Neural crest cell (in vitro differentiated cells): ENCODE results near the gene CATSPERB. TPM values are rescaled to one million over a fixed set of nuclear protein-coding genes. Genes with fewer than 3 reads are reported as not detected.
"Not testable (repeated sequence)": the region's sequence is repeated elsewhere in the genome, so short reads cannot be mapped to it uniquely, and the experiment has no call there.

Experiments used
- DNase-seq: peaks from one replicate; pipeline ENCODE4 v3.0.0; 2021; ENCODE audit warnings: low read depth, mixed read lengths, low spot score
- H3K27ac Mint-ChIP-seq: one replicate; pipeline ENCODE4 v1.8.0; 2021; ENCODE audit warnings: mild to moderate bottlenecking, mixed read lengths; ENCODE audit not compliant: unreplicated experiment
- H3K27me3 Mint-ChIP-seq: 2 replicates; pipeline ENCODE4 v1.8.0; 2021; ENCODE audit warnings: low read depth, mild to moderate bottlenecking, mixed read lengths
- H3K36me3 Mint-ChIP-seq: 2 replicates; pipeline ENCODE4 v1.8.0; 2021; ENCODE audit warnings: low read depth, mild to moderate bottlenecking, mixed read lengths
- H3K4me1 Mint-ChIP-seq: 2 replicates; pipeline ENCODE4 v1.8.0; 2021; ENCODE audit warnings: mixed read lengths
- H3K4me3 Mint-ChIP-seq: one replicate; pipeline ENCODE4 v1.8.0; 2021; ENCODE audit warnings: mild to moderate bottlenecking, mixed read lengths
- H3K9me3 Mint-ChIP-seq: 2 replicates; pipeline ENCODE4 v1.8.0; 2021; ENCODE audit warnings: mixed read lengths
- total RNA-seq: library from RNA; stranded (reverse); gene quantifications from 2 replicates; pipeline ENCODE4 v1.2.1, GENCODE V29; 2021
- TF ChIP-seq, protein P1 (sequence below): fragments of 200-600 bp; sonication (generic); conservative IDR thresholded peaks from 2 replicates; pipeline ENCODE4 v1.5.0; 2021; ENCODE audit warnings: antibody characterized with exemption, mild to moderate bottlenecking

CATSPERB gene
- total RNA-seq, 1 donor from 2014 or later = not detected

DNA sequence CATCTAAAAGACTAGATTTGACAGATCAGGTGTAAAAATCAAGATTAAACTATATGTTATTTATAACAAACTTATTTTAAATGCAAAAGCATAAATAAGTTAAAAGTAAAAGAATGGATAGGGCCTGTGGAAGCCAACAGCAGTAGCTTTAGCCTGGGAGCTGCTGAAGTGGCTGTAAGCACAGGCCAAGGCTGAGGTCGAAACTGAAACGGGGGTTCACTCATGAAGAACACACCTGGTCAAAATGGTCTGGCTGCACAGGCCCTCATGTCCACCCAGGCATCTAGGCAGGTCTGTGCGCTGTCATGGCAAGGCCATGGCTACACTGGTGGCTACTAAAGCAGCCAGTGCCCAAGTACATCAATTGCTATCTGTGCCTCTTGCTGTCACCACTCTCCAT, 23.1 kb downstream of the CATSPERB start:
- TF ChIP-seq, protein P1, sequence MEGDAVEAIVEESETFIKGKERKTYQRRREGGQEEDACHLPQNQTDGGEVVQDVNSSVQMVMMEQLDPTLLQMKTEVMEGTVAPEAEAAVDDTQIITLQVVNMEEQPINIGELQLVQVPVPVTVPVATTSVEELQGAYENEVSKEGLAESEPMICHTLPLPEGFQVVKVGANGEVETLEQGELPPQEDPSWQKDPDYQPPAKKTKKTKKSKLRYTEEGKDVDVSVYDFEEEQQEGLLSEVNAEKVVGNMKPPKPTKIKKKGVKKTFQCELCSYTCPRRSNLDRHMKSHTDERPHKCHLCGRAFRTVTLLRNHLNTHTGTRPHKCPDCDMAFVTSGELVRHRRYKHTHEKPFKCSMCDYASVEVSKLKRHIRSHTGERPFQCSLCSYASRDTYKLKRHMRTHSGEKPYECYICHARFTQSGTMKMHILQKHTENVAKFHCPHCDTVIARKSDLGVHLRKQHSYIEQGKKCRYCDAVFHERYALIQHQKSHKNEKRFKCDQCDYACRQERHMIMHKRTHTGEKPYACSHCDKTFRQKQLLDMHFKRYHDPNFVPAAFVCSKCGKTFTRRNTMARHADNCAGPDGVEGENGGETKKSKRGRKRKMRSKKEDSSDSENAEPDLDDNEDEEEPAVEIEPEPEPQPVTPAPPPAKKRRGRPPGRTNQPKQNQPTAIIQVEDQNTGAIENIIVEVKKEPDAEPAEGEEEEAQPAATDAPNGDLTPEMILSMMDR = no peak
- DNase-seq = no peak
- H3K36me3 Mint-ChIP-seq = no peaks in the 10 kb centered on the region
- H3K4me1 Mint-ChIP-seq = no peaks in the 10 kb centered on the region
- H3K4me3 Mint-ChIP-seq = no peak overlapping the region
- H3K9me3 Mint-ChIP-seq = peaks cover 10% of the 10 kb centered on the region
- no peak overlapping the region for H3K27ac Mint-ChIP-seq
- no peaks in the 10 kb centered on the region for H3K27me3 Mint-ChIP-seq

DNA sequence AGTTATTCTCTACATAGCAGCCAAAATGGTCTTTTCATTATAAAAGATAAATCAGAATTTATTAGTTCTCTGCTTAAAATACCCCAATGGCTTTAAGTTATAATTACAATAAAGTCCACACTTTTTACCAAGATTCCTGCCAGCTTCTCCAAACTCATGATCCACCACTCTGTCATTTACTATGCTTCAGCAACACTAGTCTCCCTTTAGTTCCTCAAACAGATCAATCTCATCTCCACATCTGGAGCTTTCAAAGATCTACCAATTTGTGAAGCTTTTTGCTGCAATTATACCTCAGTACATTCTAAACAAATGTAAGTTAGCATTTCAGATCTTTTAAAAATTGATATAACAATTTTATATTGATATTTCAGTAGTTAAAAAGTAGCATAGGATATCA, 24.9 kb downstream of the CATSPERB start:
- TF ChIP-seq, protein P1 = no peak
- H3K27me3 Mint-ChIP-seq = no peaks in the 10 kb centered on the region
- no peak overlapping the region for H3K27ac Mint-ChIP-seq
- no peaks in the 10 kb centered on the region for H3K36me3 Mint-ChIP-seq
- H3K9me3 Mint-ChIP-seq = peaks cover 6% of the 10 kb centered on the region
- H3K4me1 Mint-ChIP-seq = no peaks in the 10 kb centered on the region
- no peak for DNase-seq
- H3K4me3 Mint-ChIP-seq = no peak overlapping the region

DNA sequence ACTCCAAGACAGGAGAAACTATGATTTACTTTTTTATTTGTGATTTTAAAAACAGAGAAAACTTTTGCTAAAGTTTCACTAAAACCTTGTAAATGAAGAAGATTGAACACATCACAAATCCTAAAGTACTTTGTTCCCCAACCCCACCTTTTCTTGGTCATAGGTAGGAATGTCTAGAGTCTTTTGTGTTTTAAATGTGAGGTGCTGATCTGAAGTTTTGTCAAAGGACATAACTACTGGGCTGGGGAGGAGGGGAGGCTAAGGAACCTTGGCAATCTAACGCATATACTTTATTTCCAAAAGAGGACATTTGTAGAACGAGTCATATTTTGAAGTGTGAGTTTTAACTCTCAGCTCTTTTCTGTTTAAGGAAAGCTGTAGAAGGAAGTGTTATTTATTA, 37.2 kb downstream of the CATSPERB start:
- no peak overlapping the region for H3K4me3 Mint-ChIP-seq
- peaks cover 6% of the 10 kb centered on the region for H3K36me3 Mint-ChIP-seq
- peaks cover 3% of the 10 kb centered on the region for H3K27me3 Mint-ChIP-seq
- no peak for DNase-seq
- H3K9me3 Mint-ChIP-seq = peaks cover 16% of the 10 kb centered on the region
- no peaks in the 10 kb centered on the region for H3K4me1 Mint-ChIP-seq
- TF ChIP-seq, protein P1 = no peak
- H3K27ac Mint-ChIP-seq = no peak overlapping the region

DNA sequence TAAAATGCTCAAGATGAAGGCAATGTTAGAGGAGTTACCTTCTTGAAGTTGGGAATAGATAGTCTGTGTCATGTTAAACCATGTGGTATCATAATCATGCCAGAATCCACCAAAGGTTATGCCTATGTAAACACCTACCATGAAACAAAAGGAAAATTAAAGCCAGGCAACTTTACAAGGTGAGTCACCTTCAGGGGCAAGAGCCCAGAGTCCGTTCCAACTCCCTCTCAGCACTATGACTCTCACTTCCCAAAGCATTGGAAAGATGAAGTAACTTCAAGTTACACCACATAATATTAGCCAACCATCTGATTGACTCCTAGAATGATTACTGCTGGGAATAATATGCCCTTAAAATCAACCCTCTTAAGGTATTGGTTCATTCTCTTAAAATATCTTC, 38.5 kb downstream of the CATSPERB start:
- Mint-ChIP-seq H3K4me1 (no peaks in the 10 kb centered on the region), H3K4me3 (no peak overlapping the region), H3K36me3 (peaks cover 8% of the 10 kb centered on the region), H3K9me3 (peaks cover 19% of the 10 kb centered on the region), H3K27ac (no peak overlapping the region), H3K27me3 (peaks cover 3% of the 10 kb centered on the region)
- TF ChIP-seq, protein P1 = no peak
- DNase-seq = no peak

DNA sequence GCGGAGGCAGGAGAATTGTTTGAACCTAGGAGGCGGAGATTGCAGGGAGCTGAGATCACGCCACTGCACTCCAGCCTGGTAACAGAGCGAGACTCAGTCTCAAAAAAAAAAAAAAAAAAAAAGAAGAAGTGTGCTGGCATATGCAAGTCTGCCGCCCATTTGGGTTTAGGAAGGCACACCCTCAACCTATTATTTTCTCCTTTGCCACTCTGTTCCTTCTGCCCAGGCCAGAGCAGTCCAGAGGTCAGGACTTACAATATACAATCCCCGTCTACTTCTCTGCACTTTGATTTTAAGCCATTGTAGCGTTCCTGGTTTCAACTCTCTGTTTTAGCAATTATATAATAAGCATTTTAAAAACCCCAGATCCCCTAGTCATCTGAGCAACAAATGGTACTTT, 39.8 kb downstream of the CATSPERB start:
- DNase-seq = no peak
- peaks cover 16% of the 10 kb centered on the region for H3K9me3 Mint-ChIP-seq
- TF ChIP-seq, protein P1 = no peak
- no peaks in the 10 kb centered on the region for H3K4me1 Mint-ChIP-seq
- H3K27ac Mint-ChIP-seq = no peak overlapping the region
- H3K4me3 Mint-ChIP-seq = no peak overlapping the region
- peaks cover 3% of the 10 kb centered on the region for H3K27me3 Mint-ChIP-seq
- peaks cover 8% of the 10 kb centered on the region for H3K36me3 Mint-ChIP-seq

DNA sequence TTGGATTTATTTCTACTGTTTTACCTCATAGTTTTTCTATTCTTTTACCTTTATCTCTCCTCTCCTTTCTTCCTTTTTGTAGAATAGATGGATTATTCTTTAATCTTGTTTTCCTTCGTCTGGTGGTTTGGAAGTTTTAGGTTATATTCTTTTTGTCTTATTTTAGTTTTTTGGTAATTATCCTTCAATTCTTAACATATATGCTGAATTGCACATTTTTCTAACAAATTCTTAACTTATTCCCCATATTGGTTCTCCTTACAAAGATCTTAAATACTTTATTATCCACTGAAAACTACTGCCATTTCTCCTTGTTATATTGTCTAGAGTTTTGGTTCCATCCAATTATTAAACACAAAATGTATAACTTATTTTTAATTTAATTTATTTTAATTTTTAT, 42.3 kb downstream of the CATSPERB start:
- no peak overlapping the region for H3K4me3 Mint-ChIP-seq
- peaks cover 8% of the 10 kb centered on the region for H3K36me3 Mint-ChIP-seq
- no peak overlapping the region for H3K27ac Mint-ChIP-seq
- H3K27me3 Mint-ChIP-seq = peaks cover 3% of the 10 kb centered on the region
- no peak for DNase-seq
- no peaks in the 10 kb centered on the region for H3K4me1 Mint-ChIP-seq
- TF ChIP-seq, protein P1 = no peak
- peaks cover 9% of the 10 kb centered on the region for H3K9me3 Mint-ChIP-seq

DNA sequence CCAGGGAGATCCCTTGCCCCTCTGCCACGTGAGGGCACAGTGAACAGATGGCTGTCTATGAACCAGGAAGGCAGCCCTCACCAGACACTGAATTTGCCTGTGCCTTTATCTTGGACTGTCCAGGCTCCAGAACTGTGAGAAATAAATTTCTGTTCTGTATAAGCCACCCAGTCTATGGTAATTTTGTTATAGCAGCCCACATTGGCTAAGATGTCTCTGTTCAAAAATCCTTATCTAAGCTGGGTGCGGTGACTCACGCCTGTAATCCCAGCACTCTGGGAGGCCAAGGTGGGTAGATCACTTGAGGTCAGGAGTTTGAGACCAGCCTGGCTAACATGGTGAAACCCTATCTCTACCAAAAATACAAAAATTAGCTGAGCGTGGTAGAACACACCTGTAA, 44.5 kb downstream of the CATSPERB start:
- not testable (repeated sequence) for H3K4me1 Mint-ChIP-seq, H3K4me3 Mint-ChIP-seq, H3K27ac Mint-ChIP-seq, H3K36me3 Mint-ChIP-seq, DNase-seq, H3K9me3 Mint-ChIP-seq, H3K27me3 Mint-ChIP-seq
